NCI-H2107 (cell line): Measurements from ENCODE around the gene ATP6V1G1.
"Not testable (repeated sequence)": the region's sequence is repeated elsewhere in the genome, so short reads cannot be mapped to it uniquely, and the experiment has no call there.

Experiments
- DNase-seq: peaks from one replicate; lab custom pipeline; 2025; lab: John Stamatoyannopoulos, UW

Gene ATP6V1G1

GRCh38 chr9:114578134-114578533 is 9.4 kb upstream of the ATP6V1G1 start:
- DNase-seq, result not testable (repeated sequence)

GRCh38 chr9:114580609-114581193 is 6.9 kb upstream of the ATP6V1G1 start:
- DNase-seq, result no peak

- DNase-seq, result no peak
Observed at GRCh38 chr9:114583371-114584155, 4.0 kb upstream of the ATP6V1G1 start.

- DNase-seq, result no peak
Observed at GRCh38 chr9:114588210-114588609, 641 bp downstream of the ATP6V1G1 start.

GRCh38 chr9:114588651-114589526 is 1.3 kb downstream of the ATP6V1G1 start:
- DNase-seq, result no peak

- no peak for DNase-seq
Observed at GRCh38 chr9:114590328-114590727, 2.8 kb downstream of the ATP6V1G1 start.

- no peak for DNase-seq
Observed at GRCh38 chr9:114591291-114591787, 3.8 kb downstream of the ATP6V1G1 start.

- no peak for DNase-seq
Observed at GRCh38 chr9:114591849-114592248, 4.3 kb downstream of the ATP6V1G1 start.

GRCh38 chr9:114592356-114592755 is 4.8 kb downstream of the ATP6V1G1 start:
- DNase-seq, result no peak

- DNase-seq, result no peak
Observed at GRCh38 chr9:114594136-114594535, 6.6 kb downstream of the ATP6V1G1 start.

GRCh38 chr9:114600502-114601248 is 13.1 kb downstream of the ATP6V1G1 start:
- DNase-seq, result not testable (repeated sequence)

- not testable (repeated sequence) for DNase-seq
Observed at GRCh38 chr9:114601787-114602186, 14.2 kb downstream of the ATP6V1G1 start.

- DNase-seq, result no peak
Observed at GRCh38 chr9:114602620-114603019, 15.1 kb downstream of the ATP6V1G1 start.

- no peak for DNase-seq
Observed at GRCh38 chr9:114603248-114603647, 15.7 kb downstream of the ATP6V1G1 start.

GRCh38 chr9:114604989-114605388 is 17.4 kb downstream of the ATP6V1G1 start:
- no peak for DNase-seq

GRCh38 chr9:114606068-114606467 is 18.5 kb downstream of the ATP6V1G1 start:
- no peak for DNase-seq

- DNase-seq, result no peak
Observed at GRCh38 chr9:114606597-114607207, 19.1 kb downstream of the ATP6V1G1 start.

GRCh38 chr9:114607671-114608524 is 20.3 kb downstream of the ATP6V1G1 start:
- no peak for DNase-seq

- no peak for DNase-seq
Observed at GRCh38 chr9:114608525-114608796, 20.9 kb downstream of the ATP6V1G1 start.

GRCh38 chr9:114611516-114612271 is 24.1 kb downstream of the ATP6V1G1 start:
- no peak for DNase-seq
